Common myeloid progenitor, CD34-positive (primary cell): ENCODE results near the gene FDX2.

Experiments
- CTCF ChIA-PET: fragments of 350-600 bp; sonication (Branson Sonifier 250); formaldehyde crosslinking; loops from one replicate; lab custom pipeline; 2021; ENCODE audit warnings: antibody characterized with exemption; lab: Charles Lee
- POLR2A ChIA-PET: fragments of 350-600 bp; sonication (Branson Sonifier 250); formaldehyde crosslinking; loops from one replicate; lab custom pipeline; 2021; ENCODE audit warnings: antibody characterized with exemption; lab: Charles Lee
- DNase-seq, 3 donors: peaks; one replicate each; pipeline versions ENCODE4 v3.0.0 to v3.0.0-alpha.2; 2013
- H3K27ac ChIP-seq, 2 experiments: 1 replicate in 1 of 2; 2 replicates in 1 of 2; pipeline ENCODE4 v1.7.0; 2013; ENCODE audit warnings: inconsistent platforms in 2 of 2, low read length in 2 of 2, mild to moderate bottlenecking in 2 of 2, low read depth in 1 of 2, moderate library complexity in 1 of 2; ENCODE audit not compliant: severe bottlenecking in 2 of 2, insufficient read depth in 1 of 2, poor library complexity in 1 of 2
- H3K27me3 ChIP-seq, 5 experiments: replicated peaks in 2 of 5; 1 replicate in 3 of 5; 2 replicates in 2 of 5; pipeline versions ENCODE4 v1.6.1 to v1.7.0; 2013; ENCODE audit warnings: low read length in 4 of 5, mild to moderate bottlenecking in 2 of 5, moderate library complexity in 2 of 5, inconsistent platforms in 1 of 5; ENCODE audit not compliant: insufficient read depth in 5 of 5, control insufficient read depth in 4 of 5
- H3K36me3 ChIP-seq, 4 experiments: 1 replicate in 2 of 4; 2 replicates in 2 of 4; pipeline versions ENCODE4 v1.6.1 to v1.7.0; 2013; ENCODE audit warnings: low read length in 3 of 4, control low read depth in 1 of 4, mild to moderate bottlenecking in 1 of 4; ENCODE audit not compliant: control insufficient read depth in 4 of 4, insufficient read depth in 4 of 4
- H3K4me1 ChIP-seq, 4 experiments: 1 replicate in 3 of 4; 2 replicates in 1 of 4; pipeline versions ENCODE4 v1.6.1 to v1.7.1; 2013; ENCODE audit warnings: low read length in 3 of 4, mild to moderate bottlenecking in 3 of 4, control low read depth in 1 of 4, inconsistent platforms in 1 of 4, moderate library complexity in 1 of 4; ENCODE audit not compliant: control insufficient read depth in 4 of 4, insufficient read depth in 4 of 4; ENCODE audit errors: control extremely low read depth in 1 of 4
- H3K4me3 ChIP-seq, 7 experiments: 1 replicate in 4 of 7; 2 replicates in 3 of 7; pipeline versions ENCODE4 v1.5.1 to v1.7.0; 2013; ENCODE audit warnings: mild to moderate bottlenecking in 7 of 7, low read length in 6 of 7, moderate library complexity in 6 of 7, inconsistent platforms in 2 of 7, low read depth in 2 of 7, control low read depth in 1 of 7; ENCODE audit not compliant: insufficient read depth in 4 of 7, control insufficient read depth in 1 of 7; ENCODE audit errors: extremely low read depth in 1 of 7
- H3K9me3 ChIP-seq, 5 experiments: 1 replicate in 4 of 5; 2 replicates in 1 of 5; pipeline versions ENCODE4 v1.6.1 to v1.7.1; 2013; ENCODE audit warnings: low read length in 4 of 5, mild to moderate bottlenecking in 2 of 5, inconsistent platforms in 1 of 5, low read depth in 1 of 5, moderate library complexity in 1 of 5; ENCODE audit not compliant: control insufficient read depth in 4 of 5, insufficient read depth in 2 of 5; ENCODE audit errors: control extremely low read depth in 1 of 5
- WGBS: methylation state at CpG from one replicate; pipeline ENCODE4 v1.1.5; 2013; ENCODE audit not compliant: insufficient coverage; 5-methylcytosine and 5-hydroxymethylcytosine counted together

Gene FDX2

GRCh38 chr19:10327793-10328192, 12.0 kb upstream of the FDX2 start:
- CTCF ChIA-PET = interaction anchor here (1.2 to 1.3 kb wide), 3 partner anchors 9 to 61 kb away, joined by 3 to 5 read pairs (median 3); no protein-coding TSS in a partner anchor
- POLR2A ChIA-PET = no interaction called here
- Histone ChIP-seq H3K4me1 (peaks cover 0 to 12% (median 10%) of the 10 kb centered on the region in 4 experiments), H3K36me3 (peaks cover 24 to 75% (median 58%) of the 10 kb centered on the region in 4 experiments), H3K27me3 (no peaks in the 10 kb centered on the region), H3K27ac (no peak overlapping the region), H3K9me3 (no peaks in the 10 kb centered on the region), H3K4me3 (no peak overlapping the region)
- no peak for DNase-seq
- WGBS = 99% methylated on average over 7 of the region's 7 CpGs

GRCh38 chr19:10325732-10326131, 9.9 kb upstream of the FDX2 start:
- peaks cover 31 to 96% (median 73%) of the 10 kb centered on the region in 4 experiments for H3K36me3 ChIP-seq
- CTCF ChIA-PET = interaction anchor here (0.9 to 1.5 kb wide), 3 partner anchors 19 to 67 kb away, joined by 3 to 4 read pairs (median 3); no protein-coding TSS in a partner anchor
- POLR2A ChIA-PET = no interaction called here

GRCh38 chr19:10321874-10322835, 6.3 kb upstream of the FDX2 start:
- Histone ChIP-seq H3K27ac (no peak overlapping the region), H3K4me1 (no peaks in the 10 kb centered on the region), H3K9me3 (no peaks in the 10 kb centered on the region), H3K27me3 (no peaks in the 10 kb centered on the region), H3K4me3 (no peak overlapping the region), H3K36me3 (peaks cover 27 to 89% (median 61%) of the 10 kb centered on the region in 4 experiments)
- DNase-seq = no peak
- CTCF ChIA-PET = interaction anchor here (0.8 to 1.5 kb wide), 3 partner anchors 12 to 37 kb away, joined by 3 to 4 read pairs (median 3); no protein-coding TSS in a partner anchor
- WGBS = 97% methylated on average over 16 of the region's 19 CpGs
- POLR2A ChIA-PET = interaction anchor here (1.4 kb wide), 1 partner anchor 12 kb away, joined by 3 read pairs; the partner anchor contains the start of gene RAVER1

More at GRCh38 chr19:10325732-10326131, 9.9 kb upstream of the FDX2 start:
- H3K27ac ChIP-seq = no peak overlapping the region
- no peaks in the 10 kb centered on the region for H3K27me3 ChIP-seq
- 100% methylated on average over 3 of the region's 8 CpGs for WGBS
- no peaks in the 10 kb centered on the region for H3K4me1 ChIP-seq
- no peak overlapping the region for H3K4me3 ChIP-seq
- H3K9me3 ChIP-seq = no peaks in the 10 kb centered on the region
- DNase-seq = no peak

DNA sequence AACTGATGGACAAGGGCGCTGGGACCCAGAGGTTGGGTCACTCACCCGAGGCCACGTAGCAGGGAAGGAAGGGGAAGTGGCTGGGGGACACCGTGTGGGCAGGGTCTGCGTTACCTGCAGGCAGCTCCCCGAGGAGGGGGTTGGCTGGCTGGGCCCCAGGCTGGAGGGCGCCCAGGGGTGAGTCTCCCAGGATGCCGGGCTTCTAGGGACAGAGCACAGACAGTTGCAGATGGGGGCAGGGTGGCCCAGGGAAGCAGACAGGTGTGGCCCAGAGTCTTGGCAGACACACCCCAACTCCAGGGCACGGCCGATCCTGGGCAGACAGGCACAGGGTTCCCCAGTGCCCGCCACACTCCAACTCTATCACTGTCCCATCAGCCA, 5.6 kb upstream of the FDX2 start:
- no peak for DNase-seq
- no peak overlapping the region for H3K27ac ChIP-seq
- H3K36me3 ChIP-seq = peaks cover 27 to 90% (median 62%) of the 10 kb centered on the region in 4 experiments
- ChIA-PET POLR2A (interaction anchor here (0.6 to 1.4 kb wide), 2 partner anchors 12 to 53 kb away, joined by 3 read pairs; partner anchors contain the start of gene RAVER1), CTCF (interaction anchor here (0.7 to 1.5 kb wide), 4 partner anchors 11 to 61 kb away, joined by 3 to 4 read pairs (median 3); partner anchors contain the start of gene ICAM1)
- H3K27me3 ChIP-seq = no peaks in the 10 kb centered on the region
- H3K4me3 ChIP-seq = no peak overlapping the region
- no peaks in the 10 kb centered on the region for H3K4me1 ChIP-seq
- 91% methylated on average over 11 of the region's 11 CpGs for WGBS
- no peaks in the 10 kb centered on the region for H3K9me3 ChIP-seq

GRCh38 chr19:10320602-10321416, 5.0 kb upstream of the FDX2 start:
- POLR2A ChIA-PET = interaction anchor here (0.6 to 1.4 kb wide), 2 partner anchors 13 to 54 kb away, joined by 3 read pairs; partner anchors contain the start of gene RAVER1
- Histone ChIP-seq H3K27me3 (no peaks in the 10 kb centered on the region), H3K27ac (no peak overlapping the region), H3K9me3 (no peaks in the 10 kb centered on the region), H3K4me3 (no peak overlapping the region), H3K4me1 (peaks cover 0 to 3% (median 0%) of the 10 kb centered on the region in 4 experiments), H3K36me3 (peaks cover 27 to 87% (median 63%) of the 10 kb centered on the region in 4 experiments)
- CTCF ChIA-PET = interaction anchor here (0.7 to 1.5 kb wide), 4 partner anchors 10 to 60 kb away, joined by 3 to 4 read pairs (median 3); partner anchors contain the start of gene ICAM1
- DNase-seq = no peak
- 98% methylated on average over 17 of the region's 32 CpGs for WGBS

DNA sequence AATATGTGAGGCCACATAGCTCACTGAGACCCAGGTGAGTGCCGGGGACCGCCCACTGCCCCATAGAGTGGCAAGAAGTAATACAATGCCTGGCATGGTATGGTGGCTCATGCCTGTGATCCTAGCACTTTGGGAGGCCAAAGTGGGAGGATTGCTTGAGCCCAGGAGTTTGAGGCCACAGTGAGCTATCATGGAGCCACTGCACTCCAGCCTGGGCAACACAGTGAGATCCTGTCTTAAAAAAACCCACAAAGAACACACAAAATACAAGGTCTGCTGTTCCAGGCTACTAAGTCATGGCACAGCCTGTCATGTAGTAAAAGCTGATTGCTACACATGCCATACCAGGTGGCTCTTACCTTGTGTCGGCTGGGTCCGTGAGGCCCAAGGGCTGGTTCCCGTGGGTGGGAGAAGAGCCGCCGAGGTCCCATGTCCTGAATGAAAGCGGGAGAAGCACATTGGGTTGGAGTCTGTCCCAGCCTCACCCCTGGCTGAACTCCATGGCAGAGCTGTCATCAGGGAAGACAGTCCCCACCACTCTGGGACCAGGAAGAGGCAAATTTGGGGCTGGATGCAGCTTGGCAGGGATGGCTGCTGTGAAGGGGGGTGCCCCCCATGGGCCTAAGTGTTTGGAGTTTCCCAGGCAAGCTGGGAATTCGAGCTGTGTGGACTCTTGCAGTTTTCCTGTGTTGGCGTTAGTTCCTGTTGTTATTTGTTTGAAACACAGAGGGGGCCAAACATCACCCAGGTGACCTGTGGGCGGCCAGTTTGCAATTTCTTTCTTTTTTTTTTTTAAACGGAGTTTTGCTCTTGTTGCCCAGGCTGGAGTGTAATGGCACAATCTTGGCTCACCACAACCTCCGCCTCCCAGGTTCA, 3.2 kb upstream of the FDX2 start:
- no peak overlapping the region for H3K4me3 ChIP-seq
- no peaks in the 10 kb centered on the region for H3K27me3 ChIP-seq
- 95% methylated on average over 11 of the region's 13 CpGs for WGBS
- no peak for DNase-seq
- POLR2A ChIA-PET = no interaction called here
- no peaks in the 10 kb centered on the region for H3K9me3 ChIP-seq
- H3K27ac ChIP-seq = no peak overlapping the region
- H3K4me1 ChIP-seq = peaks cover 0 to 14% (median 8%) of the 10 kb centered on the region in 4 experiments
- H3K36me3 ChIP-seq = peaks cover 24 to 76% (median 52%) of the 10 kb centered on the region in 4 experiments
- CTCF ChIA-PET = interaction anchor here (0.9 to 1.5 kb wide), 6 partner anchors 9 to 49 kb away, joined by 3 to 6 read pairs (median 5); no protein-coding TSS in a partner anchor
